Epithelial cell of proximal tubule (primary cell): Measurements from ENCODE around the gene CD79B. TPM values are rescaled to one million over a fixed set of nuclear protein-coding genes. Genes with fewer than 3 reads are reported as not detected.

Source experiments
- DNase-seq: peaks from one replicate; pipeline ENCODE4 v3.0.0-alpha.2; 2011; ENCODE audit warnings: low read depth
- H3K4me3 ChIP-seq: 2 replicates; pipeline ENCODE4 v1.5.1; 2011; ENCODE audit warnings: low read depth, mild to moderate bottlenecking, low read length
- total RNA-seq: library from RNA; depleted of rRNA; stranded (reverse); fragments of >200 nt; gene quantifications from 2 replicates; pipeline ENCODE4 v1.2.3, GENCODE V29; 2015
- TF ChIP-seq, protein P1 (sequence below): conservative IDR thresholded peaks from 2 replicates; pipeline ENCODE4 v1.5.1; 2012; ENCODE audit warnings: low read depth, mild to moderate bottlenecking, low read length

Gene CD79B
- not detected in 2 replicates for total RNA-seq

DNA sequence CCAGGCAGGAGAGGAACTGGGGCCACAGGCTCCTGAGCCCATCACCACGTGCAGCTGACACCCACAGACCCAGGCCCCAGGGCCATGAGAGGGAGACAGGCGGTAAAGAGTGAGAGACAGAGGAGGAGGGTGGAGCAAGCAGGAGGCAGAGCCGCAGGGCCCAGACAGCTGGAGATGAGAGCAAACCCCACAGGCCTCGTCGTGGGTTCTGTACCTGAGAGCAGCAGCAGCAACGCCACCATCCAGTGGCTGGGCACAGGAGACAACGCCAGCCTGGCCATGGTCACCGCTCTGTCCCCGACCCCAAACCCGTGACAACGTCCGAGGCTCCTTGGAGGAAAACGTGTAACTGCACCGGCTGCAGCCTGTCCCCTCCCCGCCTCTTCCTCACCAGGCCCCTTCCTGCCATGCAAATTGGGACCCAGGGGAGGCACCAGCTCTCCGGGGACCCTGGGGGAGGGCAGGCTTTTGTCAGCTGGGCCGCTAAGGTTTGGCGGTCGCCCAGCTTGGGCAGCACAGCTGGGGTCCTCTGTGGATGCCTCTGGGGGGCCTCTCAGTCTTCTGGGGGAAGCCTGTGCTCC, at the start of gene CD79B:
Gene CD79B (minus strand): TSS at position 351 of the 581 bp plus-strand sequence. CDS start 70 bp downstream, at position 281.
- TF ChIP-seq, protein P1, sequence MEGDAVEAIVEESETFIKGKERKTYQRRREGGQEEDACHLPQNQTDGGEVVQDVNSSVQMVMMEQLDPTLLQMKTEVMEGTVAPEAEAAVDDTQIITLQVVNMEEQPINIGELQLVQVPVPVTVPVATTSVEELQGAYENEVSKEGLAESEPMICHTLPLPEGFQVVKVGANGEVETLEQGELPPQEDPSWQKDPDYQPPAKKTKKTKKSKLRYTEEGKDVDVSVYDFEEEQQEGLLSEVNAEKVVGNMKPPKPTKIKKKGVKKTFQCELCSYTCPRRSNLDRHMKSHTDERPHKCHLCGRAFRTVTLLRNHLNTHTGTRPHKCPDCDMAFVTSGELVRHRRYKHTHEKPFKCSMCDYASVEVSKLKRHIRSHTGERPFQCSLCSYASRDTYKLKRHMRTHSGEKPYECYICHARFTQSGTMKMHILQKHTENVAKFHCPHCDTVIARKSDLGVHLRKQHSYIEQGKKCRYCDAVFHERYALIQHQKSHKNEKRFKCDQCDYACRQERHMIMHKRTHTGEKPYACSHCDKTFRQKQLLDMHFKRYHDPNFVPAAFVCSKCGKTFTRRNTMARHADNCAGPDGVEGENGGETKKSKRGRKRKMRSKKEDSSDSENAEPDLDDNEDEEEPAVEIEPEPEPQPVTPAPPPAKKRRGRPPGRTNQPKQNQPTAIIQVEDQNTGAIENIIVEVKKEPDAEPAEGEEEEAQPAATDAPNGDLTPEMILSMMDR: no peak
- DNase-seq: no peak
- H3K4me3 ChIP-seq: no peak within 1 kb of the TSS

DNA sequence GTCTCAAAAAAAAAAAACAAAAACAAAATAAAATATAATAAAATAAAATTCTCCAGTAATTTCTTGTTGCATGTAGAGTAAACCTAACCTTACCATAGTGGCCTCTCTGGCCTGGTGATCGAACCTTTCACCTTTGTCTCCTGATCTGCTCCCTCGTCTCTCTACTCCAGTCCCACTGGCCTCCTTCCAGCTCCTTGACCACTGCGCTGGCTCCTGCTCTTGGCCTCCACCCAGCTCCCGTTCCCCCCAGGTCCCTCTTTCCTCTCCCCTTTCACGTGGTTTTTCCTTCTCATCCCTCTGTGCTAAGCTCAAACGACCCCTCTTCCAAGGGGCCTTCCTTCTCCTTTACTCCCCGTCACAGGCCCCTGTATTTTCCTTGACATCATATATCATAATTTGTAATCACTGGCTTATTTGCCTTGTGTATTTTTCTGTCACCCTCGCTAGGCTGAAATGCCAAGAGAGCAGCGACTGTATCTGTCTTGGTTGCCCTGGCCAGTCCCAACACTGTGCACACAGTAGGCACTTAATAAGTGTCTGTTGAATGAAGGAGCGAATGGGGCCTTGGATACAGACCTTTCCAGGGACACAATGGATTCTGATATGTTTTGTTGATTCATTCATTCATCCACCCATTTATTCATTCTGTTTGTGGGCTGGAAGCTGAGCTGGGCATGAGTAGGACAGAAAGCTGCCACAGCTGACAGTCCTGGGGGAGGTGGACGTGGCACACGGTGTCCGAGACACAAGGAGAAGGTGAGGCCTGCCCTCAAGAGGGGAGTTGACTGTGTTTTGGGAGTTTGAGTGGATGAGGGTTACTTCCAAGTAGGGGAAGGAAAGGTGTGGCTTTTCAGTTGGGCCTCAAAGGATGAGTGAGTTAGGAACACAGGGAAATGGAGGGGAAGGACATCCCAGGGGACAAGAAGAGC, 46.4 kb upstream of the CD79B start:
- TF ChIP-seq, protein P1: no peak
- H3K4me3 ChIP-seq: no peak overlapping the region
- DNase-seq: no peak

DNA sequence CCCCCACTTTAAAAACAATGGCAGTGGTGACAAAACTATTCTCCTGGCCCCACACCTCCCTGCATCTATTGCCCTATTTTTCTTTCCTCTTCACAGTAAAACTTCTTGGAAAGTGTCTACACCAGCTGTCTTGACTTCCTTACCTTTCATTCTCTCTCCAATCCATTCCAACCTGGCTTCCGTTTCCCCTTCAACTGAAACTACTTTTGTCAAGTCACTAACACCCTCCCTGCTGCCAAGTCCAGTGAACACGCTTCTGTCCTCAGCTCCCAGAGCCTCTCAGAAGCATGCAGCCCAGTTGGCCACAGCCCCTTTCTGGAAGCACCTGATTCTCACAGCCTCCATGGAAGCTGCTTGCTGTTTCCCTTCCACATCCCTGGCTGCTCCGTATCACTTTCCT, 44.6 kb upstream of the CD79B start:
- no peak overlapping the region for H3K4me3 ChIP-seq
- TF ChIP-seq, protein P1: no peak
- DNase-seq: no peak

DNA sequence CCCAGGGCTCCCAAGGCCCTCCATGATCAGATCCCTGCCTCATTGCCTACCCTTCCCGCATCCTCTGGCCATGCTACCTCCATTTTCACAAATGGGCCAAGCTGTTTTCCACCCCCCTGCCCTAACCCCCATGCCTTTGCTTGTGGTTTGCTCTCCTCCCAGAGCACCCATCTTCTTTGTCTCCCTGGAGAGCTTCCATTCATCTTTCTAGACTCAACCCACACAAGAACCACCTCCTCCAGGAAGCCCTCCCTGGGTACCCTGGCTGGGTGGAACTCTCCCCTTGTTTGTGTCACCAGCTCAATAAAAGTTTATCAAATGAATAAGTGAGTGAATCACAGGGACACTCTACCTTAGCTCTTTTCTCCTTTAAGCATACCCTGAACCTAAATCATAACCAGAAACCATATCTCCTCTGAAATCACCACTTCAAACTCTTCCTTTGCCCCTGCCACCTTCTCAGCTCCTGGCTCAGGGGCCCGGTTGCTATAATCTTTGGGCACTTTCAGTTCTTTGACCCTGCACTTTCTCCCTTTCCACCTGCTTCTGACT, 43.5 kb upstream of the CD79B start:
- TF ChIP-seq, protein P1: no peak
- no peak for DNase-seq
- H3K4me3 ChIP-seq: no peak overlapping the region

GRCh38 chr17:63974594-63975192, 42.6 kb upstream of the CD79B start:
- no peak overlapping the region for H3K4me3 ChIP-seq
- DNase-seq: no peak

GRCh38 chr17:63973930-63974593, 41.9 kb upstream of the CD79B start:
- TF ChIP-seq, protein P1: no peak
- no peak for DNase-seq
- H3K4me3 ChIP-seq: no peak overlapping the region

More at GRCh38 chr17:63974594-63975192, 42.6 kb upstream of the CD79B start:
- TF ChIP-seq, protein P1: no peak
